ENCODE results near the gene THSD4.
A peak's percentile ranks its signal among the peaks of the same experiment; 100 is the strongest.
"Not testable (repeated sequence)": the region's sequence is repeated elsewhere in the genome, so short reads cannot be mapped to it uniquely, and the experiment has no call there.

The THSD4 gene

GRCh38 chr15:71437919-71438318 lies 322.6 kb downstream of the THSD4 start:
- no peak overlapping the region for H3K4me2 ChIP-seq
- no peak overlapping the region for H3K27ac ChIP-seq
- no peaks in the 10 kb centered on the region for H3K79me2 ChIP-seq (ENCODE audit: insufficient read depth, low read depth)
- no peaks in the 10 kb centered on the region for H3K36me3 ChIP-seq (ENCODE audit: insufficient read depth)
- no peak for TF ChIP-seq CTCF (conservative IDR thresholded peaks at IDR 0.05; ENCODE audit: low read depth, low read length)
- H4K20me1 ChIP-seq (ENCODE audit: insufficient read depth), result no peaks in the 10 kb centered on the region
- H3K9ac ChIP-seq, result no peak overlapping the region
- no peak overlapping the region for H3K4me3 ChIP-seq (IDR thresholded peaks at IDR 0.05; ENCODE audit: insufficient read depth, low read depth, low read length)
- H3K27me3 ChIP-seq (ENCODE audit: insufficient read depth, low read depth), result no peaks in the 10 kb centered on the region
- no peak overlapping the region for H2AFZ ChIP-seq (ENCODE audit: low read depth)
- no peaks in the 10 kb centered on the region for H3K4me1 ChIP-seq (ENCODE audit: low read depth, poor library complexity, severe bottlenecking)

- not testable (repeated sequence) for H3K4me1 ChIP-seq (ENCODE audit: low read depth, poor library complexity, severe bottlenecking); H2AFZ ChIP-seq (ENCODE audit: low read depth); H3K27ac ChIP-seq; H3K4me3 ChIP-seq (IDR thresholded peaks at IDR 0.05; ENCODE audit: insufficient read depth, low read depth, low read length); H4K20me1 ChIP-seq (ENCODE audit: insufficient read depth); H3K9ac ChIP-seq; H3K79me2 ChIP-seq (ENCODE audit: insufficient read depth, low read depth); H3K36me3 ChIP-seq (ENCODE audit: insufficient read depth); H3K27me3 ChIP-seq (ENCODE audit: insufficient read depth, low read depth); H3K4me2 ChIP-seq
Observed at GRCh38 chr15:71439478-71439877, 324.2 kb downstream of the THSD4 start.

GRCh38 chr15:71440489-71441110 lies 325.3 kb downstream of the THSD4 start:
- Histone ChIP-seq H3K79me2 (ENCODE audit: insufficient read depth, low read depth) (no peaks in the 10 kb centered on the region), H3K4me2 (no peak overlapping the region), H2AFZ (ENCODE audit: low read depth) (no peak overlapping the region), H3K4me1 (ENCODE audit: low read depth, poor library complexity, severe bottlenecking) (no peaks in the 10 kb centered on the region), H3K36me3 (ENCODE audit: insufficient read depth) (no peaks in the 10 kb centered on the region), H3K27ac (no peak overlapping the region), H3K27me3 (ENCODE audit: insufficient read depth, low read depth) (no peaks in the 10 kb centered on the region), H4K20me1 (ENCODE audit: insufficient read depth) (no peaks in the 10 kb centered on the region), H3K4me3 (IDR thresholded peaks at IDR 0.05; ENCODE audit: insufficient read depth, low read depth, low read length) (no peak overlapping the region), H3K9ac (no peak overlapping the region)
- TF ChIP-seq CTCF (conservative IDR thresholded peaks at IDR 0.05; ENCODE audit: low read depth, low read length), result peak; percentile 55

- no peak overlapping the region for H3K27ac ChIP-seq
- H3K4me3 ChIP-seq (IDR thresholded peaks at IDR 0.05; ENCODE audit: insufficient read depth, low read depth, low read length), result no peak overlapping the region
- H3K79me2 ChIP-seq (ENCODE audit: insufficient read depth, low read depth), result no peaks in the 10 kb centered on the region
- H2AFZ ChIP-seq (ENCODE audit: low read depth), result peak overlapping the region; percentile 57; the same call in 1 of the 2 replicates
- no peaks in the 10 kb centered on the region for H3K36me3 ChIP-seq (ENCODE audit: insufficient read depth)
- no peaks in the 10 kb centered on the region for H3K4me1 ChIP-seq (ENCODE audit: low read depth, poor library complexity, severe bottlenecking)
- H3K27me3 ChIP-seq (ENCODE audit: insufficient read depth, low read depth), result no peaks in the 10 kb centered on the region
- H4K20me1 ChIP-seq (ENCODE audit: insufficient read depth), result no peaks in the 10 kb centered on the region
- peak; percentile 93 for TF ChIP-seq CTCF (conservative IDR thresholded peaks at IDR 0.05; ENCODE audit: low read depth, low read length)
- peak overlapping the region; percentile 6; the same call in 1 of the 2 replicates for H3K4me2 ChIP-seq
- no peak overlapping the region for H3K9ac ChIP-seq
Observed at GRCh38 chr15:71443538-71443937, 328.3 kb downstream of the THSD4 start.

- no peak for TF ChIP-seq CTCF (conservative IDR thresholded peaks at IDR 0.05; ENCODE audit: low read depth, low read length)
- no peaks in the 10 kb centered on the region for H4K20me1 ChIP-seq (ENCODE audit: insufficient read depth)
- H3K9ac ChIP-seq, result no peak overlapping the region
- H3K27ac ChIP-seq, result no peak overlapping the region
- no peaks in the 10 kb centered on the region for H3K4me1 ChIP-seq (ENCODE audit: low read depth, poor library complexity, severe bottlenecking)
- H3K79me2 ChIP-seq (ENCODE audit: insufficient read depth, low read depth), result no peaks in the 10 kb centered on the region
- H3K27me3 ChIP-seq (ENCODE audit: insufficient read depth, low read depth), result no peaks in the 10 kb centered on the region
- H3K4me3 ChIP-seq (IDR thresholded peaks at IDR 0.05; ENCODE audit: insufficient read depth, low read depth, low read length), result no peak overlapping the region
- no peaks in the 10 kb centered on the region for H3K36me3 ChIP-seq (ENCODE audit: insufficient read depth)
- 0 out of 2 replicates have a peak overlapping the region, but pooled peaks have one; percentile 57 for H2AFZ ChIP-seq (ENCODE audit: low read depth)
- H3K4me2 ChIP-seq, result no peak overlapping the region
Observed at GRCh38 chr15:71444032-71444810, 328.9 kb downstream of the THSD4 start.
